HK-2 (cell line): ENCODE data around the gene PLPPR5.

Experiments
- DNase-seq: peaks from one replicate; pipeline ENCODE4 v3.0.0-alpha.2; 2018; ENCODE audit not compliant: unreplicated experiment

PLPPR5 gene

GRCh38 chr1:98849969-98850636 is 154.6 kb downstream of the PLPPR5 start:
- no peak for DNase-seq

- no peak for DNase-seq
Measured at GRCh38 chr1:98842241-98842640, 162.4 kb downstream of the PLPPR5 start.
